Motor neuron (in vitro differentiated cells): ENCODE measurements around the gene ERFL. TPM values are rescaled to one million over a fixed set of nuclear protein-coding genes. Genes with fewer than 3 reads are reported as not detected.
"Not testable (repeated sequence)": the region's sequence is repeated elsewhere in the genome, so short reads cannot be mapped to it uniquely, and the experiment has no call there.

Experiments used
- ATAC-seq, 8 experiments: fragments of 200-7000 bp; cut with Tn5 transposase; replicated peaks in 6 of 8; 2 replicates each; pipeline ENCODE4 v1.8.0; 2021; ENCODE audit warnings: mild to moderate bottlenecking in 8 of 8, moderate library complexity in 8 of 8
- H3K27ac ChIP-seq, 2 donors: fragments of 250-450 bp; sonication (Bioruptor Pico); 2 replicates each; pipeline ENCODE4 v1.9.0; 2021; ENCODE audit warnings: antibody characterized with exemption in 2 of 2, mild to moderate bottlenecking in 2 of 2, moderate library complexity in 1 of 2
- H3K4me1 ChIP-seq, 2 donors: fragments of 250-450 bp; sonication (Bioruptor Pico); replicated peaks in 1 of 2; 2 replicates each; pipeline ENCODE4 v1.6.1; 2021; ENCODE audit warnings: antibody characterized with exemption in 2 of 2, mild to moderate bottlenecking in 2 of 2, moderate library complexity in 1 of 2
- H3K4me3 ChIP-seq, 5 donors: fragments of 250-450 bp; sonication (Bioruptor Pico); 2 replicates each; pipeline ENCODE4 v1.9.0; 2021; ENCODE audit warnings: antibody characterized with exemption in 5 of 5, mild to moderate bottlenecking in 5 of 5, moderate library complexity in 4 of 5
- WGBS, 10 experiments: fragments of 450-650 bp; shearing (Covaris generic); methylation state at CpG; one replicate each; pipeline ENCODE4 v1.0.0; 2022; 5-methylcytosine and 5-hydroxymethylcytosine counted together
- in situ Hi-C, 9 experiments: fragments of 400-800 bp; cut with MboI; loops; one replicate each; pipeline ENCODE4 v1.15.0; 2021; ENCODE audit warnings: low sequenced_read_pairs in 9 of 9, low pct_unique_long_range_greater_than_20kb in 2 of 9; ENCODE audit not compliant: unreplicated experiment in 9 of 9
- total RNA-seq, 8 experiments: library from RNA; unstranded; fragments of 300-600 nt; gene quantifications; 2 replicates each; pipeline versions ENCODE4 v1.2.3 to v1.2.4, GENCODE V29; 2022

Gene ERFL
- total RNA-seq, 8 experiments from 2014 or later, result 0.25 to 1.8 (median 0.59) TPM

DNA sequence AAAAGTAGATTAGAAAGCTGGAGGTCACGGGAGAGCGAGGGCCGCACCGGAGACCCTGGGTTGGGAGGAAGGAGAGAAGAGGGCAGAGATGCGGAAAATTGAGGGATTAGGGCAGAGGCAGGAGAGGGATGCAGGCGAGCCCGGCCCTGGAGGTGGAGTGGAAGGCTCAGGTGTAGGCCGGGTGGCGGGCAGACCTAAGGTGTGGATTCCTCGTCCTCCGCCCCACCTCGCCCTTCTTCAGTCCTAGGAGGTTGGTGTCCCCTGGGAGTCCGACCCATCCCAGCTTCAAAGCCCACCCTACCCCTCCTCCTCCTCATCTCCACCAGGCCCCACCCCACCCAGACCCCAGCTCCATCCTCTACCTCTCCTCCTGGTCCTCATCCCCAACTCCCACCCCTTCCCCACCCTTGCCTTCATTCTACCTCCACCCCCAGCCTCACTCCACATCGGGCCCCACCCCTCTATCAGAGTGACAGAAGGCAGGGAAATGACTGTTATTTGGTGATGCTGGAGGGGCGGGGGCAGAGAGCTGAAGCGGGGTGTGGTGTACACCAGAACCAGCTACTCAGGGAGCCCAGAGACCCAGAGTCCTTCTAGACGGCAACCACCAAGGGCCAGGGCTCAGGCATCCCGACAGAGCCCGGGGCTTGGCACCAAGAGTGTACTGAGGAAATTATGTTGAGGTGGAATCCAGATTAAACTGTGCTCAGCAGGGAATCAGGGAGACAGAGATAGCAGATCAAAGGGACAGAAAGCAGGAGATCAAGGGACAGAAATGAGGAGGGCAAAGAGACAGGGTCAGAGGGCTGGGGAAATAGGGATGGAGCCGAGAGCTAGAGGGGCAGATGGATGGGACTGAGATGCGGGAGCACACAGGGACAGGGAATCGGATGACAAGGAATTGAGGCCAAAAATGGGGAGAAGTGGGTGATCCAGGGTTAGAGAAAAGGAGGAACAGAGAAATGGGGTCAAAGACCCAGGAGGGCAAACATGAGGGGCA lies 6.4 kb downstream of the ERFL start:
- no peak overlapping the region for H3K27ac ChIP-seq
- in situ Hi-C loops, result no loop called here
- 0 to 62% (median 12%) methylated on average over 2 to 11 of the region's 22 CpGs for WGBS, 10 experiments
- H3K4me1 ChIP-seq, result peaks cover 19 to 22% of the 10 kb centered on the region in 2 donors
- H3K4me3 ChIP-seq, result no peak overlapping the region
- peak in 1 of 8 experiments; percentile 25 for ATAC-seq

DNA sequence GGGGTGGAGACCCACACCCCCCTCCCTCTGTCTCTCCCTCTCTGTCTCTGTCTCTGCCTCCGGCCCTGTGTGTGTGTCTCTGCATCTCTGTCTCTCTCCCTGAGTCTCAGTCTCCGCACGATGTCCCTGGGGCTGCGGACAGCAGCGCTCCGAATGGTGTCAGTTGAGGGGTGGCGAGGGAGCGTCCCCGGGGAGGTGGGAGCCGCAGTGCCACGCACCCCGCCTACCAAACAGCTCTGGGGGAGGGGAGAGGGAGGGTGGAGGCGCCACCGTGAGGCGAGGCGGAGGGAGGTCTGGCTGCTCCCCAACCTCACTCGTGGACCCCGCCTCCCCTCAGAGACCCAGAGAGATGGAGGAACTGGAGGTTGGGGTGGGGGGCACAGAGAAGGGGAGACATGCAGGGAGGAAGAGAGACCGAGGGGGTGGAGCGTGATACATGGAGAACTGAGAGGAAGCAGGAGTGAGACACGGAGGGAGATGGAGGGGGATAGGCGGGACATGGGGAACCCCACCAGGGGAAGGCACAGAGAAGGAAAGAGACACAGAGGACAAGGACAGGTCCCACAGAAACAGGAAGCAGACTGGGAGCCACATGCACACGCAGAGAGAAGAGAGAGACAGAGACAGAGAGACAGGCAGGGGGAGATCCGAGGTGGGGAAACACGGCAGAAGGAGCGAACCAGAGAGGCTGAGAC lies 7.2 kb downstream of the ERFL start:
- ATAC-seq, result peak in 4 of 8 experiments; percentile 2 to 42 (median 22)
- in situ Hi-C loops, result no loop called here
- Histone ChIP-seq H3K27ac (no peak overlapping the region), H3K4me1 (peaks cover 13 to 20% of the 10 kb centered on the region in 2 donors), H3K4me3 (no peak overlapping the region)
- WGBS, 10 experiments, result 0 to 30% (median 4%) methylated on average over 1 to 4 of the region's 26 CpGs; no CpG with 5 or more reads in 2 of the 10 experiments

DNA sequence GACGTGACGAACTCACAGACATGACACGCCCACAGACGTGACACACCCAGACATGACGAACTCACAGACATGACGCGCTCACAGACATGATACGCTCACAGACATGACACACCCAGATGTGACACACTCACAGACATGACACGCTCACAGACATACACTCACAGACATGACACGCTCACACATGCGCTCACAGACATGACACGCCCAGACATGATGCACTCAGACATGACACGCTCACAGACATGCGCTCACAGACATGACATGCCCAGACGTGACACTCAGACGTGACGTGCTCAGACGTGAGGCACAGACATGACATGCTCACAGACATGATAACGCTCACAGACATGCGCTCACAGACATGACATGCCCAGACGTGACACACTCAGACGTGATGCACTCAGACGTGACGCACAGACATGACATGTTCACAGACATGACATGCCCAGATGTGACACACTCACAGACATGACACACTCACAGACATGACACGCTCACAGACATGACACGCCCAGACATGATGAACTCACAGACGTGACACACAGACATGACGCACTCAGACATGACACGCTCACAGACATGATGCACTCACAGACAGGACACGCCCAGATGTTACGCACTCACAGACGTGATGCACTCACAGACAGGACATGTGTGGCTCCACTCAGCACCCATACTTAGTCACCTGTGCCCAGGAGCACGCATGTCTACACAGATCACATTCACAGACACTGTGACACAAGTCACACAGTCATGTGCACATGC lies 8.1 kb downstream of the ERFL start:
- Histone ChIP-seq H3K4me1 (peaks cover 13 to 24% of the 10 kb centered on the region in 2 donors), H3K27ac (no peak overlapping the region), H3K4me3 (no peak overlapping the region)
- in situ Hi-C loops, result no loop called here
- WGBS, 10 experiments, result 75 to 93% (median 83%) methylated on average over 2 to 15 of the region's 33 CpGs; no CpG with 5 or more reads in 4 of the 10 experiments
- peak in 3 of 8 experiments; percentile 2 to 33 (median 11) for ATAC-seq

DNA sequence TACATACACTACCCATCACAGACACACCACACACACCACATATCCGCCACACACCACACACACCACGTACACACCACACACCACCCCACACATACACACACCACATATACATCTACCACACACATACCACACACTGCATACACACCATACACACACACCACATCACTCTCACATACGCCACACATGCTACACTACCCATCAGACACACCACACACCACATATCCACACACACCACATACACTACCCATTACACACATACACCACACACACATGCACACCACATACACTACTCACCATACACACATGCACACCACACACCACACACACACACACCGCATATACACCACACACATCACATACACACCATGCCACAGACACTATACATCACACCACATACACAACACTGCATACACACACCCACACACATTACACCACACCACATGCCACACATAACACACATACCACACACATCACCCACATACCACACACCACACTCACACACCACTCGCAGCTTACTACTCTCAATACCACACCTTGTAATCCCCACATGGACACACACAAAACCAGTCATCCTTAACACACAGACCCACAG lies 9.5 kb downstream of the ERFL start:
- Histone ChIP-seq H3K4me1 (peaks cover 13 to 26% of the 10 kb centered on the region in 2 donors), H3K27ac (no peak overlapping the region), H3K4me3 (no peak overlapping the region)
- in situ Hi-C loops, result no loop called here
- 50 to 100% (median 83%) methylated on average over 1 to 5 of the region's 5 CpGs; no CpG with 5 or more reads in 2 of the 10 experiments for WGBS, 10 experiments
- ATAC-seq, result no peak

DNA sequence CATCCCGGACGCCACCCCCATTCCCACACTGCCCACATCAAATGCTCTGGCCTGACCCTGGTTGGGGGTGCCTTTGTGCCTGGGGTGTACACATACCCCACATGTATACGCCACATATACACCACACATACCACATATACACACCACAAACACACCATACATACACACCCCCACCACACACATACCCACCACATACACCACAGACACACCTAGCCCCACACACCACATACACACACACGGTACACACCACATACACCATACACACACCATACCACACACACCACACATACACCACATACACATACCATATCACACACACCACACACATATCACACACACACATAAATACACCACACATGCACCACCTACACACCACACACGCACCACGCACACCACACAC lies 10.2 kb downstream of the ERFL start:
- Histone ChIP-seq H3K4me3 (no peak overlapping the region), H3K4me1 (peaks cover 11 to 31% of the 10 kb centered on the region in 2 donors), H3K27ac (no peak overlapping the region)
- WGBS, 10 experiments, result 60 to 100% (median 77%) methylated on average over 1 to 4 of the region's 6 CpGs; no CpG with 5 or more reads in 4 of the 10 experiments
- ATAC-seq, result no peak
- in situ Hi-C loops, result no loop called here

DNA sequence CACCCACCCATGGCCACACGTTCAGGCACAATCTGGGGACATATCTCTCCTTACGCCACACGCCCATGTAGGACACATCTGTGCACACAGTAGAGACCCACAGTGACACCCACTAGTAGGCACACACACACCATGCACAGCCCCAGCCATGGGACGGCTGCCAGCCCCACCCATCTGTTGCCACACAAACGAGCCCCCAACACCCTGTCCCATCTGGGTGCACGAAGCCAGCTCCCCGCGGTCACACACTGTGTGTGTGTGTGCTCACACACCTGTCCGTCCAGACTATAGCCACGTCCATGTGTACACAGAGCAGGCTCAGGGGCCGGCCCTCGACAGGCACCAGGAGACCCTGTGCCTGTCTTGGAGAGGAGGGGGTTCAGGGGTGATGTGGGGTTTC lies 10.6 kb downstream of the ERFL start:
- H3K4me1 ChIP-seq, result peaks cover 7 to 30% of the 10 kb centered on the region in 2 donors
- WGBS, 10 experiments, result 0 to 100% (median 60%) methylated on average over 1 to 3 of the region's 12 CpGs; no CpG with 5 or more reads in 7 of the 10 experiments
- no peak overlapping the region for H3K27ac ChIP-seq
- in situ Hi-C loops, result no loop called here
- ATAC-seq, result peak in 5 of 8 experiments; percentile 5 to 17 (median 13)
- no peak overlapping the region for H3K4me3 ChIP-seq

DNA sequence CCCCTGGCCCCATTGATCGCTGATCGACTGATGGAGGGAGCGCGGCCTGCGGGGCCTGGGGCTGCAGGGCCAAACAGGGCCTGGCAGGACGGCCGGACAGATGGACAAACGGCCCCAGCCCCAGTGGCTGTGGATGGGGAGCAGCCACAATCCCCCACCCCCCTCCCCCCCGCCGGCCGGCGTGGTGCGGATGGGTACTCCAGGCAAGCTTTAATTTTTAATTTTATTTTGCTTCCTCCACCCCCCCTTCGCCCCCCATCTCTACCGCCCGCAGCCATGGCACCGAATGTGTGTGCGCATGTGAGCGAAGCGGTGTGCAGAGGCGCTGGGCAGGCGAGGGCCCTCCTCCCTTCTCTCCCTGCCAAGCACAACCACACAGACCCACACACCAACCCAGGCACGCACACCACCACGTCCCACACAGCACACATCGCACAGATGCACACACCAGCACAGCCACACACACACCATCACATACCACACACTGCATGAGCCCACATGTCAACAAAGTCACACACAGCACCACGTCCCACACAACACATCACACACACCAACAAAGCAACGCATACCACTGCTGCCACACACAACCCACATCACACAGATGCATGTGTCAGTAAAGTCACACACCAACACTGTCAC lies 12.4 kb downstream of the ERFL start:
- 17 to 83% (median 47%) methylated on average over 1 to 5 of the region's 27 CpGs; no CpG with 5 or more reads in 6 of the 10 experiments for WGBS, 10 experiments

DNA sequence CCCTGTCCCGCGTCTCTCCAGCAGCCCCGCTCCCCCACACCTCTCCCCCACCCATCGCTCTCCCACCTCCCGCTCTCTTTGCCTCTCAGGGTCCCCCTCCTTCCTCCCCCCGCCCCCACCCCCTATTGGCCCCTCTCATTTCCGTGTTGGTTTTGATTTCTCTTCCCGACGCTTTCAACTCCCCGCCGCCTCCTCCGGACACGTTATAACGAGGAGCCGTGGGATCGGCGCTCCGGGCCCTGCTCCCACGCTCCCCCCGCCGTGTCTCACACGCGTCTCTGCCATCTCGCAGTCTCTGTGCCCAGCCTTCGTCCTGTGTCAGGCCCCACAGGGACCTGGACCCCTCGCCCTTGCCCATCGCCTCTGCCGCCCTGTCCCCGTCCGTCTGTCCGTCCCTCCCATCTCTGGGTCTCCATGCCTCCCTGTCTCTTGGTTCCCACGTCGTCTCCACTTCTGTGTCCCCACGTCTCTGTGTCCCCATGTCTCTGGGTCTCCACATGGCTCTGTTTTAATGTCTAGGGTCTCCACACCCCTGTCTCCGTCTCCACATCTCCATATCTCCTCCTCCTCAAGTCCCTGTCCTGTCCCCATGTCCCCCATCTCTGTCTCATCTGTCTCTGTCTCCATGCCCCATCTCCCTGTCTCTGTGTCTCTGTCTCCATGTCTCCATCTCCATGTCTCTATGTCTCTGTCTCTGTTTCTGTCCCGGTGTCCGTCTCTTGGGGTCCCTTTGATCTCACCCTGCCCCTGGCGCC lies 13.1 kb downstream of the ERFL start:
- Histone ChIP-seq H3K4me3 (no peak overlapping the region), H3K4me1 (peaks cover 0 to 21% of the 10 kb centered on the region in 2 donors), H3K27ac (no peak overlapping the region)
- no peak for ATAC-seq
- 0 to 20% (median 10%) methylated on average over 1 to 8 of the region's 38 CpGs; no CpG with 5 or more reads in 5 of the 10 experiments for WGBS, 10 experiments
- in situ Hi-C loops, result no loop called here

More for the DNA sequence above, 12.4 kb downstream of the ERFL start:
- no peak overlapping the region for H3K4me3 ChIP-seq
- ATAC-seq, result no peak
- in situ Hi-C loops, result no loop called here
- no peak overlapping the region for H3K27ac ChIP-seq
- peaks cover 0 to 21% of the 10 kb centered on the region in 2 donors for H3K4me1 ChIP-seq

DNA sequence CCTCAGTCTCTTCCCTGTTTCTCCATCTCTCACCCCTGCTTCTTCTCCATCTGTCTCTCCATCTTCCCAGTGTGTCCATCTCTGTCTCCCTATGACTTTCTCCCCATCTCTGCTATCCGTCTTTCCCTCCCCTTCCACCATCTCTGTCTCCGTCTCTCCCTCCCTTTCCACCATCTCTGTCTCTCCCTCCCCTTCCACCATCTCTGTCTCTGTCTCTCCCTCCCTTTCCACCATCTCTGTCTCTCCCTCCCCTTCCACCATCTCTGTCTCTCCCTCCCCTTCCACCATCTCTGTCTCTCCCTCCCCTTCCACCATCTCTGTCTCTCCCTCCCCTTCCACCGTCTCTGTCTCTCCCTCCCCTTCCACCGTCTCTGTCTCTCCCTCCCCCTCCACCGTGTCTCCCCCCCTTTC lies 13.8 kb downstream of the ERFL start:
- in situ Hi-C loops, H3K27ac ChIP-seq, ATAC-seq, H3K4me3 ChIP-seq: not testable (repeated sequence)
- whole genome bisulfite sequencing, 10 experiments, result 0 to 14% (median 5%) methylated on average over 1 to 2 of the region's 5 CpGs; no CpG with 5 or more reads in 6 of the 10 experiments
- H3K4me1 ChIP-seq, result peaks cover 0 to 21% of the 10 kb centered on the region in 2 donors

DNA sequence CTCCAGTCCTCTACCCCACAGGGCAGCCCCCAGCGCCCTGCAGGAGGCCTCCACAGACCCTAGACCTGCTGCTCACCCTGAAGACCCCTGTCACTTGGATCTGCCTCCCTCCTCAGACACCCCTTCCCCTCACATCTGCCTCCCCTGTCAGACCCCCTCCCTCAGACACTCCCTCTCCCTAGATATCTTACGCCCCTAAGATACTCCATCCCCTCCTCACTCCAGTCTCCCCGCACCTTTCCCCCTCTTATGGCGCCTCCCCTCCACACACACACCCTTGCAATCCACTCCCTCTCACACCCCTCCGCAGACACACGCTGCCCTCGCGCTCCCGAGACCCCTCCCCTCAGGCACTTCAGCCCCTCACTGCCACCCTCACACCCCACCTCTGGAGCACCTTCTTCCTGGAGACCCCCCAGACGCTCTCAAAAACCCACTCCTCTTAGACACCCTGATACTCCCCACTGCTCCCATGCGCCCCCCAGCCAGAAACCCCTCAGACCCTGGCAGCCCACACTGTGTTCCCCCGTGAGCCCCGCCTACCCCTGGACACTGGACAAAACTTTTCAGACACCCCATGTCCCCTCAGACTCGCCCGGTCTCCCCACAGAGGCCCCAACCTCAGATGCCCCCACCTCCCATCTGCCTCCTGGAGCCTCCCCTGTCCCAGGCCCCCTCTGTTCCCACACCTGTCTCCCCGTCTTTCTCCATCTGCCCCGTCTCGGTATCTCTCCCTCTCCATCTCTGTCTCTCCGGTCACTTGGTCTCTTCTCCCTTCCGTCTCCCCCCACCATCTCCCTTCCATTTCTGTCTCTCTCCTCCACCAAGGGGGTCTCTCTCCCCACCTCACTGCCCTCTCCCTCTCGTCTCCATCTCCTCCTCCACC lies 14.5 kb downstream of the ERFL start:
- Histone ChIP-seq H3K4me1 (peaks cover 0 to 21% of the 10 kb centered on the region in 2 donors), H3K4me3 (no peak overlapping the region), H3K27ac (no peak overlapping the region)
- in situ Hi-C loops, result no loop called here
- peak in 6 of 8 experiments; percentile 3 to 37 (median 31) for ATAC-seq
- WGBS, 10 experiments, result 0 to 32% (median 5%) methylated on average over 1 to 6 of the region's 21 CpGs; no CpG with 5 or more reads in 6 of the 10 experiments
